Stimulated activated CD8-positive, alpha-beta memory T cell treated with anti-CD3 and anti-CD28 coated beads, Interleukin-15, amount 100 ng/mL, for 4 hours (primary cell): ENCODE data around the gene HPN.

ENCODE experiments used
- DNase-seq, 2 donors: peaks; one replicate each; pipeline ENCODE4 v3.0.0-alpha.2; 2020; ENCODE audit warnings: low read depth in 2 of 2

HPN gene

GRCh38 chr19:35105411-35106290 is 64.1 kb downstream of the HPN start:
- DNase-seq: no peak

- no peak for DNase-seq
Observed at GRCh38 chr19:35106291-35106583, 64.7 kb downstream of the HPN start.

DNA sequence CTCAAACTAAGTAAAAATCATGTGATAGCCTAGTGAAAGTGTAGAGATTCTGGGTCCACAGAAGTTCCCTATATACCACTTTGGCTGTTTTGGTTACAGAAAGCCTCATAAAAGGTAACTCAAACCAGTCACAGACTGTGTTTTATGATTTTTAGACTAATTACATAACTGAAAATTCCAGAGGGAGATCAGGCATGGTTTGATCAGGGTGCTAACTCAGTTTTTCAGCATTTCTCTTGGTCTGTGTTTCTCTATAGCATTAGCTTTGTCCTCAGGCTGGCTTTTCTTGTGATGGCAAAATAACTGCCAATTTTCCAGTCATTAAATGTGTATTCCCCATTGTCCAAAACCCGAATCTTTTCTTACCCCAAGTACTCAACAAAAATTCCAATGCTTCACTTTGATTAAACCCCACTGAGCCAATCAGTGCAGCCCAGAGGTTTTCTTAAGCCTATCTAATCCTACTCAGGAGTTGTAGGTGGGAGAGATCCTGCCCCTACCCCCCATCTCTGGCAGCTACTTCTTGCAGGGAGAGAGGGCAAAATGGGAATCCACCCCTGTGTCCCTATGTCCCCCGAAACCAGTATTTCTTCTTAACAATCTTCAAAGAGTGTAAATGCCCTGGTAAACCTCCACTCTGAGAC is 65.5 kb downstream of the HPN start:
- DNase-seq: no peak

DNA sequence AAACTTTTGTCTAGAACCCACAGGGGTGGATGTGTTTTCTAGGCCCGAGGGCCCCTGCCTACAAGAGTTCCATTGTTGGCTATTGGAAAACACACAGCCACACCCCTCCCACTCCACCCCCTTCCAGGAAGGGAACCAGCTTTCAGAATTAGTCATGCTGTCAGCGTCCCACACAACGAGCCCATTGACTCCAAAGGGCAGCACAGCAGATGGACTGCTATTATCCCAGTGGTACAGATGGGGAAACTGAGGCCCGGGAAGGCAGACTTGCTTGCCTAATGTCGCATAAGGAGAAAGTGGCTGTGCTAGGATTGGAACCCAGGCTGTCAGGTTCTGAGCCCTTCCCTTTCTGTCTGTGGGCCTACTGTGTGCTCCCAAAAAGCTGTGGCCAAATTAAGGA is 66.0 kb downstream of the HPN start:
- DNase-seq: no peak

DNA sequence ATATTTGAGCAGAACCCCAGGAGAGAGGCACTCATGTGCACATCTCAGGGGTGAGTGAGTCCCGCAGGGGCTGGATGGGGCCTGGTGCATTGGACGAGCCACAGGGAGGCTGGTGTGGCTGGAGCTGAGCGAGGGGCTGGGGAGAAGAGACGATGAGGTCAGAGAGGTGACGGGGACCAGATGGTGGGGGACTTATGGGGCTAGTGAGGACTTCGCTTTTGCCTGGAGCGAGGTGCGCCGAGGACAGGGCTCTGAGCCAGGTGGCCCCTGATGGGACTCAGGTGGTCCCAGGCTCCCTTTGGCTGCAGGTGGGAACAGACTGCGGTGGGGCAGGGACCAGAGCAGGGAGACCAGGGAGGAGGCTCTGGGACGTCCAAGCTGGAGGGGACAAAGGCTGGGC is 67.2 kb downstream of the HPN start:
- DNase-seq: no peak

DNA sequence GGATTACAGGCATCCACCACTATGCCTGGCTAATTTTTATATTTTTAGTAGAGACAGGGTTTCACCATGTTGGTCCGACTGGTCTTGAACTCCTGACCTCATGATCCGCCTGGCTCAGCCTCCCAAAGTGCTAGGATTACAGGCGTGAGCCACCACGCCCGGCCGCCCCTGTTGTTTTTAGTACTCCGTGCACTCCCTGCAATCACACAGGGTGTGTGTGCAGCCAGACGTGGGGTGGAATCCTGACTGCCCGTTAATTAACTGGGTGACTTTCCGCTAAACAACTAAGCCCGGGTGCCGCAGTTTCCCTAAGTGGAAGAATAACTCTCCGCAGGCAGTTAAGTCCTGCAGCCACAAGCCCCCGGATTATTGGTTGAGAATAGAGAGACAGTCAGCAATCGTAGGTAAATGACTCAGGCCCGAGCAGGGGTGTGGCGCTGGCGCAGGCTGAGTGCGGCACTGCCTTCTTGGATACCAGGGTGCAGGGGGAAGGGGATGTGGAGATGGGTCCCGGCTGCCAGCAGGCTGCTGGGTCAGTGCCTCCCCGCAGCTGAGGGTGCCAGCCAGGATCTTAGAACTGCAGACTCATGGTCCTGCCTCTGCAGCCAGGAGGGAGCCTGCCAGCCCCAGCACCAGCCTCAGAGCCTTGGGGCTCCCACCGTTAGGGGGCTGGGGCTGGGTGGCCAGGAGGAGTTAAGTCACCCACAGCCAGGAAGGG is 68.0 kb downstream of the HPN start:
- DNase-seq: no peak

DNA sequence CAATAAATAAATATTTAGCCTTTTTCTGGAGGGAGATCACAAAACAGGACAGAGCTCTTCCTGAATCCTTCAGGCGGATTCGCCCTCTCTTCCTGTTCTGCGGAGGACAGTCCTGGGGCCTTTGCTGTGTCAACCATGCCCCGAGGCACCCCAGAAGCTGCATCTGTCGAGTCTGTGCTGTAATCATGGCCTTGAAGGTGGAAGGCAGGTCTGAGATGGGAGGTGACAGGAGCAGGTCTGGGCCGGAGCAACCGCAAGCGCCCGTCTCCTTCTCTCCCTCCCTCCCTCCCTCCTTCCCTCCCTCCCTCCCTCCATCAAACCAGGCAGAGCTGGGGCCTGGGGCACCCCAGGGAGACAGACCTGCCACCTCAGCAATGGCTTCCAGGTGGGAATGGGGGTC is 69.5 kb downstream of the HPN start:
- DNase-seq: no peak

- DNase-seq: no peak
Observed at GRCh38 chr19:35112995-35113688, 71.6 kb downstream of the HPN start.

GRCh38 chr19:35114353-35115176 is 73.0 kb downstream of the HPN start:
- peak; percentile 28 to 35 for DNase-seq

DNA sequence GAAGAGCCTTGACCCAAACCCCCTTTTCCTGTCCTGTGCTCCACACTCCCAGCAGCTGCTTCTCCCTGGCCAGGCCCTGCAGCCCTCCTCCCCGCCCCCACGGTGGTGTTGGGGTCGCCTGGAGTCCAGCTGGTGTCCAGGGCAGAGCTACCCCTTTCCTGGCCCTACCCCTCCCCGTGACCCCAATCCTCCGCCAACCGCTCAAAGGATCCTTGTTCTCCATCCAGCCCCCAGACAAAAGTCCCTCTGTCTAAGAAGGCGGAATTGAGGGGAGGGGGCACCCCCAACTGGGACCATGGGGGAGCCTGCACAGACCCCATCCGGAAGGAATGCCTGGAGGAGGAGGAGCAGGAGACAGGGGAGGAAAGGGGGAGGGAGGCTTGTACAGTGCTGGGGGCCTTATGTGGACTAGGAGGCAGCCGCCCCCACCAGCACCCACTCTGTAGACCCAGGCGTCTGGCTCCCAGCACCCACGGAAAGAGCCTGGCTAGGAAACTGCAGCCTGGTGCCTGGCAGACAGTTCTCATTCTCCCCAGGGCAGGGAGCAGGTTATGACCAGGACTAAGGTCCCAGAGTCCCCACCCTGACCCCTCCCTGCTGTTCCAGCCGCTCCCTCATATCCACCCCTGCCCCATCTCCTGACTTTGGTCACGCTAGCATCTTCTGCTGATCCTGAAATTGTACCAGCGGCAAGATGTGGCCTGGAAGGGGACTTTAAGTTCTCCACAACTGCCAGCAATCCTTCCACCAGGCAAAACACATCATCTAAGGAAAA is 73.8 kb downstream of the HPN start, which contains the start of gene FXYD3:
Gene FXYD3 (plus strand): TSS at position 647 of the 775 bp plus-strand sequence. CDS start 3,554 bp downstream, outside the sequence.
- no peak for DNase-seq
